Hematopoietic multipotent progenitor cell treated with erythropoietin and hydrocortisone succinate and interleukin-3 and kit ligand, for 4 days (in vitro differentiated cells): ENCODE data around the gene DGCR6L.
"Not testable (repeated sequence)": the region's sequence is repeated elsewhere in the genome, so short reads cannot be mapped to it uniquely, and the experiment has no call there.

Experiments
- DNase-seq: peaks from one replicate; pipeline ENCODE4 v3.0.0-alpha.2; 2015

DGCR6L gene

GRCh38 chr22:20308806-20309650, 10.8 kb downstream of the DGCR6L start:
- DNase-seq: not testable (repeated sequence)

DNA sequence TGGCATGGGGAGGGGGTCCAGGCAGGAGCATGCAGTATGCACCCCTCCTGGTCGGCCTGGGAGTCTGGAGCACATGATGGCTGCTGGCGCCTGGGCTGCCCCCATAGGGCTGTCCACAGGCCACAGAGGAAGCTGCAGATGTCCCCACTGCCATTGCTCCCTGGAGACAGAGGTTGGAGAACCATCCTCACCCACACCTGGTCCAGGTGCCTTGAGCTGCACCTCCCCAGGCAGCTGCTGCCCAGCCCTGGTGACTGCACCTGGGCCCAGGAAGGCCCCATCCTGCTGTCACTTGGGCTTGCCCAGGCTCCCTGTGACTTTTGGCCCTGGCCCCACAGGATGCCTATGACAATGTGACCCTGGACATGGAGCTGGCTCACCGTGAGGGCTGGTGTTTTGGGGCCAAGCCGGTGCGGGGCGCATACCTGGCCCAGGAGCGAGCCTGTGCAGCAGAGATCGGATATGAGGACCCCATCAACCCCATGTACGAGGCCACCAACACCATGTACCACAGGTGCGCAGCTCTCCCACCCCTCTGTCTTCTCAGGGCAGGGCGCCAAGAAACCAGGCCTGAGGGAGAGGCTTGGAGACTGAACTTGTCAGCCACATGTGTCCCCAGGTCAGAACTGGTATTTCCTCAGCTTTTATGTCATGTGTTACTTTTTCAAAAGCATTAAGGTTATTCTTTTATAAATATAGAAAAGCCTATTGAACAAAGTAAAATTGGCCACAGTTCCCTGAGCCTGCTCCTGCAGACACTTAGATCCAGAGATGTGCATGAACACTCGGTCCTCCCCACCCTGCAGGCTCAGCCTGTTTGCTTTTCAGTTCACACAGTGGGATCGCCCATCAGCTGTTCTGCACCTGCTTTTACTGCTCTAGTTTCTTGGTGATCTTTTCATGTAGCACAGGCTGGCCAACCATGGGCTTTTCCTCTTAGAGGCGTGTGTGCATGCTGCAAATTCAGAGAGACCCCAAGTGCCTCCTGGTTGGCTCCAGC, 12.1 kb downstream of the DGCR6L start:
- not testable (repeated sequence) for DNase-seq

DNA sequence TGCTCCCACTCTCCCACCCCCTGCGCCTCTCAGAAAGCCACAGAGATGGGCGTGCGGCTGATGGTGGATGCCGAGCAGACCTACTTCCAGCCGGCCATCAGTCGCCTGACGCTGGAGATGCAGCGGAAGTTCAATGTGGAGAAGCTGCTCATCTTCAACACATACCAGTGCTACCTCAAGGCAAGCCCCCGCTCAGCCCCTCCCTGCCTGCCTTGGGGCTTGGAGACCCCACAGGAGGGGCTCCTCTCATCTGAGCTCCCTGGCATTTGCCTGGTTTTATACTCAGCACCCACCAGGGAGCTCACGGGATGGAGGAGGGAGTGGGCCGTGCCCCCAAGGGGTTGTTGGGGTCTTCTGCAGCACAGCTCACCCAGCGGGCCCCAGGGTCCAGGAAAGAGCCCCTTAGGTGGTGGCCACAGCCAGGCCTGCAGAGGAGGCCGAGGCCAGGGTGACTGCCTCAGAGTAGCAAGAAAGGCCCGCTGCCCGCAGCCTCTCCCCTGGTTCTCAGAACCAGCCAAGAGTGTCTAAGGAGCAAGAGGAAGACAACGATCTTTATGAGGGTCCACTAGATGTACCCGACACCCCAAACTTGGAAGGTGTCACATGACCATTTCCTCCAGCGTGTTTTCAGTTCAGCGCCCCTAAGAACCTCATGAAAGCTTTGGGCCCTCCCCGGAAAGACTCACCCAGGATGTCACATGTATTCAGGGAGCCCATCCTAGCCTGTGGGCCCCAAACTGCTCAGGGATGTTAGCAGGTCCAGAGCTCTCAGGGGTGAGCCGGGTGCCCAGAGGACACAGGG, 13.0 kb downstream of the DGCR6L start:
- not testable (repeated sequence) for DNase-seq

- DNase-seq: peak; percentile 30
These were observed 13.8 kb downstream of the DGCR6L start for GRCh38 chr22:20305894-20306645.

- DNase-seq: not testable (repeated sequence)
These were observed 14.5 kb downstream of the DGCR6L start for GRCh38 chr22:20305230-20305893.

DNA sequence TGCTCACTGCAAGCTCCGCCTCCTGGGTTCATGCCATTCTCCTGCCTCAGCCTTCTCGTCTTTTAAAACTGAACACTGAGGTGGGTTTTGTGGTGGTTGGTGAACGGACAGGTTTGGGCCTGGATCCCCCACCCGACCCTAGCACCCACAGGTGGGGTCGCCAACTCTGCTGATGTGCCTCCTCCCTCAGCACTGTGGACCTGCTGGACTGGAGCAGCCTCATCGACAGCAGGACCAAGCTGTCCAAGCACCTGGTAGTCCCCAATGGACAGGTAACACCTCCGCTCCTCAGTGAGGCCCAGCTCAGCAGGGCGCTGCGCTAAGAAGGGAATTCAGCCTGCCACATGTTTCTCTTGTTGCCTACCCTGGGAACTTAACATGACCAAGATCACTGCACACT, 15.2 kb downstream of the DGCR6L start:
- DNase-seq: no peak

- DNase-seq: not testable (repeated sequence)
These were observed 16.7 kb downstream of the DGCR6L start for GRCh38 chr22:20303229-20303534.

GRCh38 chr22:20302438-20303228, 17.2 kb downstream of the DGCR6L start:
- DNase-seq: no peak

DNA sequence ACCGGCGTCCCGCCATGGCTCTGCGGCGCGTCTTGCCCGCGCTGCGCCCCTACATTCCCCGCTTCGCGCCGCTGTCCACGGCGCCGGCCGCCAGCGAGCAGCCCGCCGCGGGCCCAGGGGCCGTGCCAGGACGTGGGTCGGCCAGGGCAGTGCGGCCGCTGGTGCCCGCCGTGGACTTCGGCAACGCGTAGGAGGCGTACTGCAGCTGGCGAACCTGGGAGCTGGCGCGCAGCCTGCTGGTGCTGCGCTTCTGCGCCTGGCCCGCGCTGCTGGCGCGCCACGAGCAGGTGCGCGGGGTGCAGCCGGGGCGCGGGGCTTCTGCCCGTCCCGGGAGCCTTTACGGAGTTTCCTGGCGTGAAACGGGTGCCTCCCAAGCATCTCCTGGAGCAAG, 20.1 kb downstream of the DGCR6L start:
- DNase-seq: no peak

- DNase-seq: peak; percentile 96
These were observed 20.8 kb downstream of the DGCR6L start for GRCh38 chr22:20298803-20299745.

DNA sequence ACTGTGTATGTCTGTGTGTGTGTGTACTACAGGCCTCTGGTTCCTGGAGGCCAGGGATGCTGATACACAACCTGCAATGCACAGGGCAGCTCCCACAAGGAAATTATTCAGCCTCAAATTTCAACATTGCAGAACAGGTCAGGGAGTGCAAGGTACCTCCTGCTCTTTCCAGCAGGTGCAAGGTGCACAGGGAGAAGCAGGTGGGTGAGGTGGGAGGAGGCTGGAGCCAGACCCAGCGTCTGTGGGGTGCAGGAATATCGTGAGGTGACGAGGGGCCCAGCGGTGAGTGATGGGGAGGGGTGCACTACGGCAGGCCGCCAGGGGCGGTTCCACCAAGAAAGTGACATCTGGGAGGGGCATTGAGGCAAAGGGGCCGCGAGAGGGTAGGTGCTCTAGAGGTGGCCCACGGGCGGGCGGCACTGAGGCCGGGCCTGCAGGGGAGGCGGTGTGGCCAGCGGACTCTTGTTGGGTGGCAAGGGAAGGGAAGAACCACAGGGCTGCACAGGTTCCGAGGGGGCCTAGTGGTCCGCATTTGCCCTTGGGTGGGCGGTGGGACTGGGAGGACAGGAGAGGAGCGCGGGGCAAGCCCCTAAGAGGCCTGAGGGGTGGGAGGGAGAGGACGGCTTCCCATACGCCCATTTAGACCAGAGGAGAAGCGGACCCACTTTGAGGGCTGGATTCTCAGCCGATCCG, 21.6 kb downstream of the DGCR6L start:
- no peak for DNase-seq

GRCh38 chr22:20297414-20298109, 22.3 kb downstream of the DGCR6L start:
- no peak for DNase-seq

- no peak for DNase-seq
These were observed 23.3 kb downstream of the DGCR6L start for GRCh38 chr22:20296598-20296997.

DNA sequence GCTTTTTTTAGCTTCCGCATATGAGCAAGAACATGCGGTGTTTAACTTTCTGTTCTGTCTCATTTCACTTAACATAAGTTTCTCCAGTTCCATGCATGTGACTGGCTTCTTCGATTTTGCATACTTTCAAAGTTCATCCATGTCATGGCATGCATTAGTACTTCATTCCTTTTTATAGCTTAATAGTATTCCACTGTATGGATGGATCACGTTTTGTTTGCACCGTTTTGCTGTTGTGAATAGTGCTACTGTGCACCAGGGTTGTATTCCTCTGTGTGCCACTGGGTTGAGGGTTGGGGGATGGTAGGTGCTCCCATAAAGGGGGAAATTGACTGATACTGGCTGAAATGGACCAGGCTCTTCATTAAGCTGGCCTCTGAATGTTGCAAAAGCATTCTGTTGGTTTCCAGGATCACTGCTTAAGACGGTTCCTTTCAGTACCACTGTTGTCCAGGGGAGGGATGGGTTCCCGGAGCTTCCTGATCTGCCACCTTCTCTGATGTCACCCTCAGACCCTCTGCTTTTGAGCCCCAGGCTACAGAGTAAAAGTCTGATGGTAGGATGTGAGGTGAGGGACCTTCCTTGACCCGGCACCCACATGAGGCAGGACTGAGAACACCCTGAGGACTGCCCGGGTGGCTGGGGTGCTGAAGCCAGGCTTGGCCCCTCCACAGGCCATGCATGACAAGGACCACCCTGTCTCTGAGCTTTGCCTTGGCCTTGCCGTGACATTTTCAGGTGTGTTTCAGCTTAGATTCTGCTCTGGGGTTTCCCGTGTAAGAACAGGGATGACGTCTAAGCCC, 24.4 kb downstream of the DGCR6L start:
- no peak for DNase-seq

- DNase-seq: no peak
These were observed 27.1 kb downstream of the DGCR6L start for GRCh38 chr22:20292673-20293232.

DNA sequence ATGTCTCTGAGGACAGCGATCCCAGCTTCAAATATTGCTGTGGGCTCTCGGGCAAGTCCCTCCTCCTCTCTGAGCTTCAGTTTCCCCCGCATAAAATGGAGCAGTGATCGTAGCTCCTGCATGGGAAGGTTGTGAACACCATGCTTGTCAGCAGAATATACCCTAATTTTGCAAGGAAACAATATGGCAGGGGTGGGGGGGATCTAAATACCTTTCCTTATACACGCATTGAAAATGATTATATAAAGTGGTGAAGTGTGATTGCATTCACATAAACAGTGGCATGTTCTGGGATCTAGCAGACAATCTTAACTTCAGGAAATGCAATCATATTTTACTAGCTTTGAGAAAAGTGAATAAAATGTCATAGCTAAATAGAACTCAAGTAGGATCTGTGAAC, 27.8 kb downstream of the DGCR6L start:
- DNase-seq: no peak

- no peak for DNase-seq
These were observed 28.2 kb downstream of the DGCR6L start for GRCh38 chr22:20291604-20292063.
